LoVo (cell line): Measurements from ENCODE around the gene GPATCH1.
"Not testable (repeated sequence)": the region's sequence is repeated elsewhere in the genome, so short reads cannot be mapped to it uniquely, and the experiment has no call there.

Experiments
- DNase-seq: peaks from one replicate; pipeline ENCODE4 v3.0.0-alpha.2; 2016; ENCODE audit warnings: low spot score

Gene GPATCH1

GRCh38 chr19:33159893-33160292 is 78.9 kb downstream of the GPATCH1 start:
- DNase-seq = no peak

- DNase-seq = no peak
Observed at GRCh38 chr19:33161201-33161600, 80.2 kb downstream of the GPATCH1 start.

- no peak for DNase-seq
Observed at GRCh38 chr19:33163481-33163880, 82.5 kb downstream of the GPATCH1 start.

GRCh38 chr19:33166037-33166436 is 85.1 kb downstream of the GPATCH1 start:
- not testable (repeated sequence) for DNase-seq

- no peak for DNase-seq
Observed at GRCh38 chr19:33167438-33167837, 86.5 kb downstream of the GPATCH1 start.

- DNase-seq = no peak
Observed at GRCh38 chr19:33168528-33168927, 87.5 kb downstream of the GPATCH1 start.

- no peak for DNase-seq
Observed at GRCh38 chr19:33171222-33171795, 90.3 kb downstream of the GPATCH1 start.

- no peak for DNase-seq
Observed at GRCh38 chr19:33171916-33172359, 91.0 kb downstream of the GPATCH1 start.

GRCh38 chr19:33174186-33174585 is 93.2 kb downstream of the GPATCH1 start:
- no peak for DNase-seq

GRCh38 chr19:33175156-33175782 is 94.3 kb downstream of the GPATCH1 start:
- no peak for DNase-seq

GRCh38 chr19:33175886-33176669 is 95.1 kb downstream of the GPATCH1 start:
- DNase-seq = peak; percentile 26

GRCh38 chr19:33176670-33177416 is 95.9 kb downstream of the GPATCH1 start:
- DNase-seq = peak; percentile 95

GRCh38 chr19:33177417-33177979 is 96.5 kb downstream of the GPATCH1 start:
- DNase-seq = peak; percentile 72
